NCI-H146 treated with DMSO at 0.1 percent for 48 hours (cell line): ENCODE results near the gene AKAP12.
"Not testable (repeated sequence)": the region's sequence is repeated elsewhere in the genome, so short reads cannot be mapped to it uniquely, and the experiment has no call there.

Experiments
- DNase-seq: peaks from one replicate; lab custom pipeline; 2025; ENCODE audit not compliant: unreplicated experiment; lab: John Stamatoyannopoulos, UW

Gene AKAP12

DNA sequence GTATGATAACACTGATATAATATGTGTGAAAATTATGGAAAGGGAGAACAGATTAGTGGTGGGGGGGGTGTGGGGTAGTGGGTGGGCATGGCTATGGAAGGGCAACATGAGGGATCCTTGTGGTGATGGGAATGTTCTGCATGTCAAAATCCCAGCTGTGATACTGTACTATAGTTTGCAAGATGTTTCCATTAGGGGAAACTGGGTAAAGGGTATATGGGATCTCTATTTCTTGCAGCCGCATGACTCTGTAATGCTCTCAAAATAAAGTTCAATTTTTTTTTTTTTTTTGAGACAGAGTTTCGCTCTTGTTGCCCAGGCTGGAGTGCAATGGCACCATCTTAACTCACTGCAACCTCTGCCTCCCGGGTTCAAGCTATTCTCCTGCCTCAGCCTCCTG, 137.3 kb downstream of the AKAP12 start:
- no peak for DNase-seq

GRCh38 chr6:151379933-151380847, 140.4 kb downstream of the AKAP12 start:
- DNase-seq = no peak

DNA sequence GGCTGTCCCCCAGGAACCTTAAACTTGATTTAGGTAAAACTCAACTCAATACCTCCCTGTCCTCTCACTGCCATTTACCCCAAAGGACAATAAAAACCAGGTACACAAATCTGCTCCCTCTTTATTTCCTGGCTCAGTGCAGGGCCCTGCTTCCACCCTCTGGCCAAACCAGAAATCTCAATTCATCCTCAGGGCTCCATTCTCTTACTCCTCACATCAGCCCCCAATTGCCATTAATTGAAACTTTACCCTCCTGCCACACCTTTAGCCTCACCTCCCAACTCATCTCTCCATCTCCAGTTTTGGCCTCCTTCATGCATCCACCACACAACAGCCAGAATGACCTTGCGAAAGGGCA, 141.1 kb downstream of the AKAP12 start:
- no peak for DNase-seq

DNA sequence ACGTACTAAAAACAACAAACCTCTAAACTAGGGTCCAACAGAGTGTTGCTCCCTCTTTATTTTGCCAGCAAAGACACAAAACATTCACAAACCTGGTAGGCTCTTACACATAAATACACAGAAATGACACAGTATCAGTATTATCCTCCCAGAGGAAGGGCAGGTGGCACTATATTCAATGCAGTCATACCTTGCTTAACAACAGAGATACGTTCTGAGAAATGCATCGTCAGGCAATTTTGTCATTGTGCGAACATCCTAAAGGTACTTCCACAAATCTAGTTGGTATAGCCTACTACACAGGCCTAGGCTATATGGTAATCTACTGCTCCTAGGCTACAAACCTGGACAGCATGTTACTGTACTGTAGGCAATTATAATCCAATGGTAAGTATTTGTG, 142.0 kb downstream of the AKAP12 start:
- DNase-seq = no peak

GRCh38 chr6:151382631-151383030, 142.9 kb downstream of the AKAP12 start:
- DNase-seq = not testable (repeated sequence)

DNA sequence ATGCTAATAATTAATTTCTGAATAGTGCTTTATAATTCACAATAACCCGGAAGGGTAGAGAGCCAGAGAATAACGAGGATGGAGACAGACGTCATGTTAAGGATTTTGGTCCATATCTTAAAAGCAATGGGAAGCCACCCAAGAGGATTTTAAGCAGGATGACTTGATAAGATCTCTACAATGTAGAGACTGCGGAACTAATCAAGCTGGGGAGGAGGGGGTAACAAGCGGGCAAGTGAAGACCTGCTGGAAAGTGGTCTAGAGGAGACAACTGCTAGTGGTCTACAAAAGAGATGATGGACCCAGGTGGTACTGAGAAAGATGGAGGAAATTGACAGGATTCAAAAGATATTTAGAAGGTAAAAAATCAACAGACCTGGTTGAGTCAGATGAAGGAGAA, 144.4 kb downstream of the AKAP12 start:
- no peak for DNase-seq

DNA sequence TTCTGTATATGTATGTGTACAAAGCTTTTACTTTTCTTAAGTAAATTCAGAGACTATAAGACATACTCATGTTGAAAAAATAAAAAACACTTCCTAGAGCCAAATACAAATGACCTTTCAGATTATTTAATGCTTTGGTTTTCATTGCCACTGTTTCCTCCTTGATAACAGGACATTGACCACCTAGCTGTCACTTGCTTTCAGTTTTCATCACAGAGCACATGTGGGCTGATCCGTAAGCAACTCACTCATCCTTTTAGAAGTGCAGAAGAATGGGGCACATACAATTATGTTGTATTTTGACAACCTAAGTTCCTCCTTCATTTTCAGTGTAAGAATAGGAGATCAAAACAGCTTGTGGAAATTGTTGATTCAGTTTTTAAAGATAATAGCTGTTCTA, 145.4 kb downstream of the AKAP12 start:
- no peak for DNase-seq

GRCh38 chr6:151387175-151387970, 147.6 kb downstream of the AKAP12 start:
- no peak for DNase-seq

DNA sequence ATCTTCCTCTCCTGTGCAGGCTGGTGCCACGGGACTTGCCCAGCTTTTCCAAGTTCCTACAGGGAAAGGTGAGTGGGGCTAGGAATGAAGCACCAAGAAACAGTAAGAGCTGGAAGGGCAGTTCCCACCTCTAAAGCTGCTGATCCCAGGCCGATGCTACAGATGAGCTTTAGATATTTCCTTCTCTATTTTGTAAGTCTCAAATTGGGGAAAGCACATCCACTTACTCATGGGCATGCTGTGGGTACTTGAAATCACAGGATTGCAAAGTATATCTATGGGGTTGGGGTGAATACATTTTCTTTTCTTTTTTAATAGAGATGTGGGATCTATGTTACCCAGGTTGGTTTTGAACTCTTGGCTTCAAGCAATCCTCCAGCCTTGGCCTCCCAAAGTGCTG, 148.5 kb downstream of the AKAP12 start:
- DNase-seq = no peak

DNA sequence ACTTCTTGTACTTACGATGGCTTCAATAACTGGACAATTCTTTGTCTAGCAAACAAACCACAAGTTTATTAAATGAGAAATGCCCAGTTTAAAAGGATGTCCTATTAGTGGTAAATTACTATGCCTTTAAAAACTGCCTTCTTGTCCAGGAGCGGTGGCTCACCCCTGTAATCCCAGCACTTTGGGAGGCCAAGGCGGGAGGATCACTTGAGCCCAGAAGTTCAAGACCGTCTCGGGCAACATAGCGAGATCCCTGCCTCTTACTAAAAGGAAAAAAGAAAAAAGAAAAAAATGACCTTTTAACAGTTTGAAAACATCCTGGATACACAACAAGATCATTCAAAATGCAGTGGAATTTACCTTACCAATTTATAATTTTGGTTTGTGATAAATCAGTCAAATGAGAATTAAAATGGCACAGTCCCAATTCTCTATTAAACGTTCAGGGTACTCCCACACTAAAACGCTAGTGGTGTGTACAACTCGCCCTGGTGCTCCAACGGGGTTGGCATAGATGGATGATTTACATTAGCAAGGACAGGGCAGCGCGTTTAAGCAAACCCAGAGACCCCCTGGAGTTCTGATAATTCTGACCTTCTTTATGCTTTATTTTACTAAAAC, 149.3 kb downstream of the AKAP12 start:
- no peak for DNase-seq

DNA sequence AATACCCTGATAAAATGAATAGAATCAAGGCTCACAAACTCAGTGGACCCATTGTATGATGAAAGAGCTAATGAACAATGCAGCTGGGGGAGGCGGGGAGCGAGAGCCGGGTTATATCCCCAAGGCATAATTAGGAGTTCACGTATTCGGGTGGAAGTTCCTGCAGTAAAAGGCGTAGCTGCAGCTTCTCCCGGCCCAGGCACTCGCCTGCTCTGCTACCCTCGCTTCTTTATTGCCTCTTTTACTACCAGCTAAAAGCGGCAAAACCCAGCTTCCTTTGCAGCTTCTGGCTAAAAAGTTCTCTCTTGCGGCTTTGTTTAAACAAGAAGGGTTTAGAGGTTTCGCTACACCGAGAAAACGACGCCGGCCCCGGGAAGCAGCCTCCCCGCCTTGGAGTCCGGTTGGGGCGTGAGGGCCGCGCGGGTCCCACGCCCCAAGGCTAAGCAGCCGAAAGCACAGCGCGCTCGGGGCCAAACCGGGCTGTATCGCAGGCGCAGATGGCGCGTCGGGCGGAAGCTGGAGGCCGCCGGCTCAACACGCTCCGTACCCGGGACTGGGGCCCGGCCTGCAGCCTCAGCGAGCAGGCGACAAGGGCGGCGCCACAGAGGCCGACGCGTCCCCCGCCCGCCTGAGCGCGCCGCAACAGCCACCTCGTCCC, 150.0 kb downstream of the AKAP12 start:
- peak; percentile 88 for DNase-seq

- DNase-seq = peak; percentile 97
Observed at GRCh38 chr6:151390276-151390850, 150.6 kb downstream of the AKAP12 start.

- peak; percentile 55 for DNase-seq
Observed at GRCh38 chr6:151390851-151391470, 151.2 kb downstream of the AKAP12 start.

DNA sequence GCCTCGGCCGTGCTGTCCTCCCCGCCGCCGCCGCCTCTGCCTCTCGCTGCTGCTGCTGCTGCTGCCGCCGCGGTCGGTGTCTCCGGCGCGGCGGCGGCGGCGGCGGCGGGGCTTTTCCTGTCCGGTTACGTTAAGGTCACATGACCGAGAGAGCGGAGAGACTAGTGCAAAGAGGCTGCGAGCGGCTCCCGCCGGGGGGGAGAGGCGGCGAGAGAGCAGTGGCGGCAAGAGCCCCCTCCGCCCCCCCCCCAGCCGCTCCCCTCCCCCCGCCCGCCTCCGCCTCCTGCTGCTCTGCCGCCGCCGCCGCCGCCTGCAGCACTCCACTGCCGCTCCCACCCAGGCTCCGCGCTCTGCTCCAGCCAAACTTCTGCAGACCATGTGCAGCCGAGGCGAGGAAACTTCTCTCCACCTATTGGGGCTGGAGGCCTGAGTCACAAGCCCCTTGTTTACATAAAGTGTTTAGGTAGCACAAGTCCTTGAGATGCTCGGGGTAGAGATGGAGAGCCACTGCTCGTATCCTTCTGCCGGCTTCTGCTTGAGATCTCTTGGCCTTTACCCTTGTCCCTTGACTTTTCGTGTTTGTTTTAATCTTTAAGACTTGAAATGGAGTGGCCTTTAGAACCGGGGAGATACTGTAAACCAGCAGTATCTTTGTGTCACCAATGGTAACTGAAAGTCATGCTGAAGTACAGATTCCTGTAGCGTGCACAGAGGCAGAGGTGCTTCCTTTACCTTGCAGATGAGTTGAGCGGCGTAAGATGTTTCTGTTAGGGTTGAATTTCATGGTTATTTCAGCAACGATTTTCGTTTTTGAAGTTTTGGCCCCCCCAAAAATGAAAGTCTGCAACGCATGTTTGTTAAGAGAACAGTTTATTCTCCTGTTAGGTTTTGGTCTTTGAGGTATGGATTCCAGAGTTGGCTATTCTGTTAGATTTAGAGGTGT, 152.0 kb downstream of the AKAP12 start, which contains the start of gene ZBTB2:
Gene ZBTB2, minus strand, starts transcription at position 89 of the 943 bp plus-strand sequence. CDS start 17,922 bp downstream, outside the sequence.
- peak; percentile 64 for DNase-seq

DNA sequence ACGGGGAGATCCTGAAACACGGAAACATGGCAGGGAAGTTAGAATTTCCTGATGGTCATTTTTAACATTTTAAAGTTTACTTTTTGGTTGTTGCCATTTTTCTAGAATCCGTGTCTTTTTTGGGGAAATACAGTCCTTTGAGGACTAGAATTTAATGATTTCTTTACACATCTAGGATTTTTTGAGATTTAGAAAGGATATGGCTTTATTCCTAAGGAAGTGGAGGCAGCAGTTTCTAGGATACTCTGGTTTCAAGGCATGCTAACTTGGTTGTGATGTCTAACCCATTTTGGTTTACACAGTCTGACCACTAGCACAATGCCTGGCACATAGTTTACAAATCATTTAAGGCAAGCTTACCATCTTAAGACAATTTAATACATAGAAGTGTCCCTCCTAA, 152.7 kb downstream of the AKAP12 start:
- DNase-seq = no peak

GRCh38 chr6:151393410-151393809, 153.6 kb downstream of the AKAP12 start:
- DNase-seq = no peak

- DNase-seq = no peak
Observed at GRCh38 chr6:151399679-151400078, 159.9 kb downstream of the AKAP12 start.

- DNase-seq = no peak
Observed at GRCh38 chr6:151400473-151400872, 160.7 kb downstream of the AKAP12 start.

GRCh38 chr6:151402228-151402627, 162.5 kb downstream of the AKAP12 start:
- DNase-seq = no peak
